HepG2 (cell line): ENCODE measurements around the gene GALNT16. TPM values are rescaled to one million over a fixed set of nuclear protein-coding genes. Genes with fewer than 3 reads are reported as not detected.

Experiments used
- ATAC-seq: fragments of 200-7000 bp; cut with Tn5 transposase; 3 replicates; pipeline ENCODE4 v1.9.1; 2020; ENCODE audit warnings: mild to moderate bottlenecking, moderate library complexity
- BruUV-seq: library from RNA; stranded (reverse); fragments of 400-500 nt; replicated peaks from 2 replicates; lab custom pipeline; 2021; lab: Mats Ljungman, UMichigan
- CTCF ChIA-PET: fragments of 300-600 bp; formaldehyde crosslinking; extraction: SDS; loops from one replicate; lab custom pipeline; 2021; ENCODE audit warnings: low total read pairs, inconsistent platforms, low intra/inter-chr PET ratio; lab: Yijun Ruan, JAX
- POLR2A ChIA-PET: fragments of 350-600 bp; sonication (Branson Sonifier 250); formaldehyde crosslinking; loops from one replicate; lab custom pipeline; 2020; ENCODE audit warnings: antibody characterized with exemption, inconsistent platforms; lab: Yijun Ruan, JAX
- DNase-seq: peaks from one replicate; pipeline ENCODE4 v3.0.0-alpha.2; 2015; ENCODE audit warnings: low spot score
- FAIRE-seq: peaks from 3 replicates; lab custom pipeline; 2011; peaks lifted over from hg19 to GRCh38; lab: Jason Lieb, UNC
- H2AFZ ChIP-seq: one replicate; pipeline ENCODE4 v1.6.1; 2011; ENCODE audit warnings: low read length, inconsistent platforms
- H3K27ac ChIP-seq: fragments of 300-600 bp; 3 replicates; pipeline ENCODE4 v1.8.0; 2011; ENCODE audit warnings: mixed run types, mild to moderate bottlenecking, mixed read lengths, low read length, inconsistent platforms; ENCODE audit not compliant: insufficient read depth; ENCODE audit errors: extremely low read length
- H3K27me3 ChIP-seq, 2 experiments: fragments of 200-600 bp in 1 of 2; 2 replicates in 1 of 2; 3 replicates in 1 of 2; pipeline versions ENCODE4 v1.6.0 to v1.8.0; 2011; ENCODE audit warnings: low read length in 2 of 2, mild to moderate bottlenecking in 2 of 2, moderate library complexity in 2 of 2, inconsistent platforms in 1 of 2; ENCODE audit not compliant: insufficient read depth in 2 of 2, control insufficient read depth in 1 of 2
- H3K36me3 ChIP-seq, 2 experiments: fragments of 200-600 bp in 1 of 2; replicated peaks in 1 of 2; 2 replicates in 1 of 2; 3 replicates in 1 of 2; pipeline versions ENCODE4 v1.5.1 to v1.8.0; 2011; ENCODE audit warnings: low read length in 2 of 2, inconsistent platforms in 1 of 2; ENCODE audit not compliant: insufficient read depth in 2 of 2, control insufficient read depth in 1 of 2
- H3K4me1 ChIP-seq: 2 replicates; pipeline ENCODE4 v1.5.1; 2012; ENCODE audit warnings: low read length, inconsistent platforms; ENCODE audit not compliant: insufficient read depth
- H3K4me2 ChIP-seq: 2 replicates; pipeline ENCODE4 v1.6.0; 2011; ENCODE audit warnings: low read depth, low read length, inconsistent platforms
- H3K4me3 ChIP-seq, 3 experiments: fragments of 200-600 bp in 1 of 3; sonication (generic), shearing (Covaris generic) in 1 of 3; replicated peaks in 1 of 3; 2 replicates each; pipeline ENCODE4 v1.5.1; 2011 to 2016; ENCODE audit warnings: low read length in 3 of 3, inconsistent platforms in 2 of 3, low read depth in 2 of 3, mild to moderate bottlenecking in 2 of 3, control low read depth in 1 of 3, mixed read lengths in 1 of 3; ENCODE audit not compliant: insufficient read depth in 1 of 3
- H3K79me2 ChIP-seq: one replicate; pipeline ENCODE4 v1.6.1; 2011; ENCODE audit warnings: low read length, inconsistent platforms; ENCODE audit not compliant: insufficient read depth
- H3K9ac ChIP-seq: 2 replicates; pipeline ENCODE4 v1.6.0; 2011; ENCODE audit warnings: mild to moderate bottlenecking, low read depth, low read length, inconsistent platforms; ENCODE audit not compliant: insufficient read depth
- H3K9me3 ChIP-seq: 2 replicates; pipeline ENCODE4 v1.5.1; 2012; ENCODE audit warnings: mild to moderate bottlenecking, low read length
- H4K20me1 ChIP-seq: 2 replicates; pipeline ENCODE4 v1.6.0; 2011; ENCODE audit warnings: inconsistent platforms, mild to moderate bottlenecking, low read length, moderate library complexity; ENCODE audit not compliant: insufficient read depth
- CEBPB ChIP-seq: IDR thresholded peaks from 2 replicates; pipeline ENCODE4 v1.6.1; 2011; ENCODE audit warnings: low read depth, low read length, improper control_type of control experiment, borderline replicate concordance
- FOSL2 ChIP-seq: sonication (generic); formaldehyde crosslinking; IDR thresholded peaks from 2 replicates; pipeline ENCODE4 v1.4.0; 2020; ENCODE audit warnings: missing genetic modification reagents
- KDM4B ChIP-seq: sonication (generic); formaldehyde crosslinking; IDR thresholded peaks from 2 replicates; pipeline ENCODE4 v1.4.0; 2020; ENCODE audit warnings: missing genetic modification reagents
- RARA ChIP-seq: IDR thresholded peaks from 2 replicates; pipeline ENCODE4 v1.6.1; 2016; ENCODE audit warnings: missing genetic modification reagents, missing compliant biosample characterization
- ZNF10 ChIP-seq: sonication (generic); formaldehyde crosslinking; IDR thresholded peaks from 2 replicates; pipeline ENCODE4 v1.4.0; 2020; ENCODE audit warnings: mild to moderate bottlenecking, low read depth, missing genetic modification reagents, borderline replicate concordance
- WGBS: methylation state at CpG from one replicate; pipeline ENCODE4 v1.1.6; 2017; ENCODE audit warnings: low lambda C conversion rate; 5-methylcytosine and 5-hydroxymethylcytosine counted together
- in situ Hi-C: cut with HindIII; loops from 2 replicates; pipeline ENCODE4 v1.10.0; 2017; ENCODE audit warnings: low pct_unique_long_range_greater_than_20kb; ENCODE audit not compliant: extremely low pct_ligation_motif_present
- intact Hi-C: fragments of 100-400 bp; cut with micrococcal nuclease; formaldehyde crosslinking; loops from one replicate; pipeline ENCODE4 v1.10.0; 2022; ENCODE audit not compliant: unreplicated experiment
- polyA plus RNA-seq, 8 experiments: library from polyadenylated mRNA; depleted of rRNA in 3 of 8; stranded (reverse) in 7 of 8; unstranded in 1 of 8; fragments of >200 nt; fragmentation: Illumina TruSeq in 4 of 8; extraction: Trizol in 4 of 8; gene quantifications; 2 replicates each; pipeline versions ENCODE4 v1.2.1 to v1.2.3, GENCODE V29; 2011 to 2016; ENCODE audit warnings: low read depth in 4 of 8, missing spikeins in 1 of 8, mixed read lengths in 1 of 8; ENCODE audit not compliant: insufficient read depth in 1 of 8
- total RNA-seq, 5 experiments: library from RNA; depleted of rRNA; stranded (reverse); fragments of >200 nt; fragmentation: Illumina TruSeq; extraction: Trizol; gene quantifications; 2 replicates each; pipeline ENCODE4 v1.2.3, GENCODE V29; 2016; ENCODE audit warnings: low read depth in 1 of 5
- TF ChIP-seq, protein P1 (sequence below): sonication (generic); formaldehyde crosslinking; IDR thresholded peaks from 2 replicates; pipeline ENCODE4 v1.9.0; 2021; ENCODE audit warnings: missing genetic modification reagents, borderline replicate concordance
- TF ChIP-seq, protein P2 (sequence below), 2 experiments: fragments of 450-650 bp in 1 of 2; sonication (generic) in 1 of 2; formaldehyde crosslinking in 1 of 2; IDR thresholded peaks; 2 replicates each; pipeline versions ENCODE4 v1.6.1 to v1.8.0; 2016 to 2022; ENCODE audit warnings: antibody characterized with exemption in 1 of 2, mild to moderate bottlenecking in 1 of 2, missing genetic modification reagents in 1 of 2
- TF ChIP-seq, protein P3 (sequence below): IDR thresholded peaks from 2 replicates; pipeline ENCODE4 v1.6.1; 2016; ENCODE audit warnings: control low read depth
- TF ChIP-seq, protein P4 (sequence below): sonication (generic); formaldehyde crosslinking; IDR thresholded peaks from 2 replicates; pipeline ENCODE4 v1.5.0; 2020; ENCODE audit warnings: mild to moderate bottlenecking, missing genetic modification reagents, borderline replicate concordance

The GALNT16 gene
- total and polyA plus RNA-seq, 2 of the 13 experiments (the other 11 are each of a cell fraction or from before 2014, with no cell fraction given): 0.54 to 0.82 TPM

DNA sequence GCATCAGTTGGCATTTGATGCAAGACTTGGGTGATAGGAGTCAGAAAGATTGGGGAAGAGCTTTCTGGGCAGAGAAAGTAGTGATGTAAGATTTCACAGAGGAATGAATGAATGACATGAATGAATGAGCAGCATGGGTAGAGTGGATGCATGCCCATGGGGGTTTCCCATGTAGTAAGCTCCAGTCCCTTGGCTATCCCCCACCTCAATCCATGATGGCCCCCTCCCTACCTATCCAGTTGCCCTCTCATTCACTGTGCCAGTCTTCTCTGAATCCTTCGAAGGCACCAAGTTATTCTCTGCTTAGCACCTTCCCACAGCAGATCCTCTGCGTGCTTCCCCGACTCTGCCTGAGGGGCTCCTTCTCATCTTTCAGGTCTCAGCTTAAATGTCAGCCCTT is 106.1 kb downstream of the GALNT16 start:
- TF ChIP-seq RARA (CRISPR knock-in tag) (no peak), KDM4B (CRISPR knock-in tag) (no peak), CEBPB (no peak), ZNF10 (CRISPR knock-in tag) (no peak), FOSL2 (no peak)
- TF ChIP-seq, protein P1, sequence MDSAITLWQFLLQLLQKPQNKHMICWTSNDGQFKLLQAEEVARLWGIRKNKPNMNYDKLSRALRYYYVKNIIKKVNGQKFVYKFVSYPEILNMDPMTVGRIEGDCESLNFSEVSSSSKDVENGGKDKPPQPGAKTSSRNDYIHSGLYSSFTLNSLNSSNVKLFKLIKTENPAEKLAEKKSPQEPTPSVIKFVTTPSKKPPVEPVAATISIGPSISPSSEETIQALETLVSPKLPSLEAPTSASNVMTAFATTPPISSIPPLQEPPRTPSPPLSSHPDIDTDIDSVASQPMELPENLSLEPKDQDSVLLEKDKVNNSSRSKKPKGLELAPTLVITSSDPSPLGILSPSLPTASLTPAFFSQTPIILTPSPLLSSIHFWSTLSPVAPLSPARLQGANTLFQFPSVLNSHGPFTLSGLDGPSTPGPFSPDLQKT (CRISPR knock-in tag): no peak
- TF ChIP-seq, protein P2, sequence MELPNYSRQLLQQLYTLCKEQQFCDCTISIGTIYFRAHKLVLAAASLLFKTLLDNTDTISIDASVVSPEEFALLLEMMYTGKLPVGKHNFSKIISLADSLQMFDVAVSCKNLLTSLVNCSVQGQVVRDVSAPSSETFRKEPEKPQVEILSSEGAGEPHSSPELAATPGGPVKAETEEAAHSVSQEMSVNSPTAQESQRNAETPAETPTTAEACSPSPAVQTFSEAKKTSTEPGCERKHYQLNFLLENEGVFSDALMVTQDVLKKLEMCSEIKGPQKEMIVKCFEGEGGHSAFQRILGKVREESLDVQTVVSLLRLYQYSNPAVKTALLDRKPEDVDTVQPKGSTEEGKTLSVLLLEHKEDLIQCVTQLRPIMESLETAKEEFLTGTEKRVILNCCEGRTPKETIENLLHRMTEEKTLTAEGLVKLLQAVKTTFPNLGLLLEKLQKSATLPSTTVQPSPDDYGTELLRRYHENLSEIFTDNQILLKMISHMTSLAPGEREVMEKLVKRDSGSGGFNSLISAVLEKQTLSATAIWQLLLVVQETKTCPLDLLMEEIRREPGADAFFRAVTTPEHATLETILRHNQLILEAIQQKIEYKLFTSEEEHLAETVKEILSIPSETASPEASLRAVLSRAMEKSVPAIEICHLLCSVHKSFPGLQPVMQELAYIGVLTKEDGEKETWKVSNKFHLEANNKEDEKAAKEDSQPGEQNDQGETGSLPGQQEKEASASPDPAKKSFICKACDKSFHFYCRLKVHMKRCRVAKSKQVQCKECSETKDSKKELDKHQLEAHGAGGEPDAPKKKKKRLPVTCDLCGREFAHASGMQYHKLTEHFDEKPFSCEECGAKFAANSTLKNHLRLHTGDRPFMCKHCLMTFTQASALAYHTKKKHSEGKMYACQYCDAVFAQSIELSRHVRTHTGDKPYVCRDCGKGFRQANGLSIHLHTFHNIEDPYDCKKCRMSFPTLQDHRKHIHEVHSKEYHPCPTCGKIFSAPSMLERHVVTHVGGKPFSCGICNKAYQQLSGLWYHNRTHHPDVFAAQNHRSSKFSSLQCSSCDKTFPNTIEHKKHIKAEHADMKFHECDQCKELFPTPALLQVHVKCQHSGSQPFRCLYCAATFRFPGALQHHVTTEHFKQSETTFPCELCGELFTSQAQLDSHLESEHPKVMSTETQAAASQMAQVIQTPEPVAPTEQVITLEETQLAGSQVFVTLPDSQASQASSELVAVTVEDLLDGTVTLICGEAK (IDR thresholded peaks at IDR 0.05): no peak
- TF ChIP-seq, protein P2 (CRISPR knock-in tag; IDR thresholded peaks at IDR 0.05): no peak
- TF ChIP-seq, protein P3, sequence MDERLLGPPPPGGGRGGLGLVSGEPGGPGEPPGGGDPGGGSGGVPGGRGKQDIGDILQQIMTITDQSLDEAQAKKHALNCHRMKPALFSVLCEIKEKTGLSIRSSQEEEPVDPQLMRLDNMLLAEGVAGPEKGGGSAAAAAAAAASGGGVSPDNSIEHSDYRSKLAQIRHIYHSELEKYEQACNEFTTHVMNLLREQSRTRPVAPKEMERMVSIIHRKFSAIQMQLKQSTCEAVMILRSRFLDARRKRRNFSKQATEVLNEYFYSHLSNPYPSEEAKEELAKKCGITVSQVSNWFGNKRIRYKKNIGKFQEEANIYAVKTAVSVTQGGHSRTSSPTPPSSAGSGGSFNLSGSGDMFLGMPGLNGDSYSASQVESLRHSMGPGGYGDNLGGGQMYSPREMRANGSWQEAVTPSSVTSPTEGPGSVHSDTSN (CRISPR knock-in tag): no peak
- TF ChIP-seq, protein P4, sequence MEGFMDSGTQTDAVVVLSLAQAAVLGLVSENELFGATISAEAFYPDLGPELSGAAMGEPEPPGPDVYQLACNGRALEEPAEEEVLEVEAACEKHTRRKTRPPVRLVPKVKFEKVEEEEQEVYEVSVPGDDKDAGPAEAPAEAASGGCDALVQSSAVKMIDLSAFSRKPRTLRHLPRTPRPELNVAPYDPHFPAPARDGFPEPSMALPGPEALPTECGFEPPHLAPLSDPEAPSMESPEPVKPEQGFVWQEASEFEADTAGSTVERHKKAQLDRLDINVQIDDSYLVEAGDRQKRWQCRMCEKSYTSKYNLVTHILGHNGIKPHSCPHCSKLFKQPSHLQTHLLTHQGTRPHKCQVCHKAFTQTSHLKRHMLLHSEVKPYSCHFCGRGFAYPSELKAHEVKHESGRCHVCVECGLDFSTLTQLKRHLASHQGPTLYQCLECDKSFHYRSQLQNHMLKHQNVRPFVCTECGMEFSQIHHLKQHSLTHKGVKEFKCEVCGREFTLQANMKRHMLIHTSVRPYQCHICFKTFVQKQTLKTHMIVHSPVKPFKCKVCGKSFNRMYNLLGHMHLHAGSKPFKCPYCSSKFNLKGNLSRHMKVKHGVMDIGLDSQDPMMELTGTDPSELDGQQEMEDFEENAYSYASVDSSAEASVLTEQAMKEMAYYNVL (CRISPR knock-in tag): no peak
- no TSS peak for BruUV-seq
- H3K9ac ChIP-seq: no peak overlapping the region
- no peaks in the 10 kb centered on the region for H3K27me3 ChIP-seq
- intact Hi-C loops: no loop called here
- no peaks in the 10 kb centered on the region for H3K9me3 ChIP-seq
- H3K36me3 ChIP-seq: no peaks in the 10 kb centered on the region
- H2AFZ ChIP-seq: no peak overlapping the region
- no peak for ATAC-seq
- in situ Hi-C loops: no loop called here
- ChIA-PET CTCF (no interaction called here), POLR2A (no interaction called here)
- no peak overlapping the region for H3K27ac ChIP-seq
- no peak for DNase-seq
- H3K4me2 ChIP-seq: no peak overlapping the region
- whole genome bisulfite sequencing: 78% methylated on average over 3 of the region's 3 CpGs
- no peaks in the 10 kb centered on the region for H4K20me1 ChIP-seq
- H3K4me3 ChIP-seq: no peak overlapping the region
- FAIRE-seq: no peak
- H3K79me2 ChIP-seq: no peaks in the 10 kb centered on the region
- H3K4me1 ChIP-seq: no peaks in the 10 kb centered on the region
